ENCODE results near the gene CPVL.
A peak's percentile ranks its signal among the peaks of the same experiment; 100 is the strongest.

- TF ChIP-seq CTCF (IDR thresholded peaks at IDR 0.05) (peak; percentile 61), EZH2 (IDR thresholded peaks at IDR 0.05) (no peak)
Observed at GRCh38 chr7:28956608-28957063, 189.7 kb downstream of the CPVL start.

All from neural progenitor cell (in vitro differentiated cells).